HG03025 (cell line): ENCODE data around the gene LY6G5B.

ENCODE experiments used
- ATAC-seq: cut with Tn5 transposase; IDR thresholded peaks from one replicate; pipeline ENCODE4 v1.9.1; 2021; ENCODE audit warnings: mild to moderate bottlenecking, moderate library complexity; ENCODE audit not compliant: unreplicated experiment, low FRiP score

Gene LY6G5B

DNA sequence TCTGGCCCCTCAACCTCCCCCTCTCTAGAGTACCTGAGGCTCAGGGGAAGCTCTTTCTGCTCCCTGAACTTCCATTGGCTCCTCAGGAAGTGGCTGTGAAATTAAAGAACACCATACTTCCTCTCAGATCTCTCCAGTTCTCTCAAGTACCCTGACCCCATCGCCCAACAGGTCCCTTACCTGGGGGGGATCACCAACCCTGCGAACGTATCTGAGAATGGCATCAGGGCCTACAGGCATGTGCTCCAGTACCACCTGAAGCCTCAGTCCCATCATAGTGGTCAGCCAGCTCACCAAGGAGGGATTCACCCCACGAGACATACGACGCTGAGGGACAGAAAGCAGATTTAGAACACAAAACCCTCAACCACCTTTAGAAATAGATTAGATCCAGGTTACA, 29.2 kb upstream of the LY6G5B start:
- no peak for ATAC-seq

DNA sequence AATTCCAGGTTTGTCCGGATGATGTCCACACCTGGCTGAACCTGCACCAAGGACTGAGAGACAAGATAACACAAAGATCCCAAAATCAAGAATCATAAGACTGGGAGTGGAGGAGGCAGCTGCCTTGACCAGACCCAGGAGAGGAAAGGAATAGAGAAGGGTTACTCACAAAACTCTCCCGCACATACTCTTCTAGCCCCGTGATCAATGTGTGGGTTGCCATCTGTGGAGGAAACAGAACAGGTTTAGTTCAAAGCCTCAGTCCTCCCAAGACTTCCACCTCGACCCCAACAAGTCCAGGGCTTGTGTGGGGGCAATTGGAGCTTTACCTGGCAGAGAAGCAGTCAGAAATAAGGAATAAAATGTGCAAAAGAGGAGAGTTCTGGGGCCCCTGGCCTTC, 28.4 kb upstream of the LY6G5B start:
- no peak for ATAC-seq

DNA sequence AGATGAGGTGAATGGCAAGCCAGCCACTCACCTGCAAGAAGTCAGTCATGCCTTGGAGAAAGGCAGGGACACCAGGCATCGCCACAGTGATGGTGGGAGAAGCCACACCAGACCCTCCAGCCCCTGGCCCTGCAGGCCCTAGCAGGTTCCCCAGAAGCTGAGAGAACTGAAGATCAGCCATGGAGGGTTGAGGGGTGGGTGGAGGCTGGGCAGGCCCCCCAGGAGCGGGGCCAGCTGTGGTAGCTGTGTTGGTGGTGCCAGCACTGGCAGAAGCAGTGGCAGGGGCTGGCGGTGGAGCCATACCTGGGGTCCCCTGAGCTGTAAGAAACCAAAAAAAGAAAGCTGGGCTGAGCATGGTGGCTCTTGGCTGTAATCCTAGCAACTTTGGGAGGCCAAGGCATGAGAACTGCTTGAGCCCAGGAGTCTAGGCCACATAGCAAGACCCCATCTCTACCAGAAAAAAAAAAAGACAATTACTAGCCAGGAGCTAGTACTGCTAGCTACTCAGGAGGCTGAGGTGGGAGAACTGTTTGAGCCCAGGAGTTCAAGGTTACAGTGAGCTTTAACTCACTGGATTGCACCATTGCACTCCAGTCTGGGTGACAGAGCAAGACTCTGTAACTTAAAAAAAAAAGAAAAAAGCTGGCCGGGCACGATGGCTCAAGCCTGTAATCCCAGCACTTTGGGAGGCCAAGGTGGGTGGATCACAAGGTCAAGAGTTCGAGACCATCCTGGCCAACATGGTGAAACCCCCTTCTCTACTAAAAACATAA, 26.8 kb upstream of the LY6G5B start:
- no peak for ATAC-seq

DNA sequence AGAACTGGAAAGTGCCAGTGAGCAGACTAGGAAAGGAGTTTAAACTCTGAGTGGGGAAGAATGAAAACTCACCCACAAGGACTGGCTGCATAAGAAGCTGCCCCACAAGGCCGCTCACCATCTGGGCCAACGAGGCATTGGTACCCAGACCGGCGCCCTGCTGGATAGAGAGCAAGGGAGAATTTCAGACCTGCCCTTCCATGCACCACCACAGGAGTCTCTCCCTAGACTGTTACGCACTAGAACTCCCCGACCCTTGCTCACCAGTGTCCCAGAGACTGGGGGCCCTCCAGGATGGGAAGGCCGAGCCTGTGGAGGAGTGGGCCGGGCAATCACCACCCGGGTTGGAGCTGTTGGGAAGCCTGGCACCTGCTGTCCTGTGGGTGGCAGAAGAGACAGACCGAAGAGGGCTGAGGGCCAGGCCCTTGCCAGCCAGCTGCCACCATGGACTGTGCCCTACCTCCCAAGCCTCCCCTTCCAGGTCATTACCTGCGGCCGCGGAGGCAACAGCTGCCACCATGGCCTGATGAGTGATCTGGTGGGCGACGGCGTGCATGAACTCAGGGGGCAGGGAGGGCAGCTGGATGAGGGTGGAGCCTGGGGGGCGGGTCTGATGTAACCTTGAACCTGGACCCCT, 25.8 kb upstream of the LY6G5B start:
- ATAC-seq, result no peak

DNA sequence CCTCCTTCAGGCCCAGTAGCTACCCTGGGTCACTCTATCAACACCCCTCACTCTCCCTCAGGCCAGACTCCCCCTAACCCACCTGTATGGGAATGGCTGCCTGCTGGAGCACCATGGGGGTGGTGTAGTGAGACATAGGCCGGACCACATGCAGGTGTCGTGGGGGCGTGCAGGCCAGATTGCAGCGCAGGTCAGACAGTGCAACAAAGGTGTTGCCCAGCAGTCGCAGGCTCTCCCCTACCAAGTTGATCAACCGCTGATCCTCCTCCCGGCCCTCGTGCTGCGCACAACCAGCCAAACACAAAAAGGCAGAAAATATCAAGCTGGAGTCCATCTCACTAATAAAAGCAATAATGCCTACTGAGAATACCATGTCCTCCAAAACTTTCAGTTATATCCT, 24.5 kb upstream of the LY6G5B start:
- no peak for ATAC-seq

DNA sequence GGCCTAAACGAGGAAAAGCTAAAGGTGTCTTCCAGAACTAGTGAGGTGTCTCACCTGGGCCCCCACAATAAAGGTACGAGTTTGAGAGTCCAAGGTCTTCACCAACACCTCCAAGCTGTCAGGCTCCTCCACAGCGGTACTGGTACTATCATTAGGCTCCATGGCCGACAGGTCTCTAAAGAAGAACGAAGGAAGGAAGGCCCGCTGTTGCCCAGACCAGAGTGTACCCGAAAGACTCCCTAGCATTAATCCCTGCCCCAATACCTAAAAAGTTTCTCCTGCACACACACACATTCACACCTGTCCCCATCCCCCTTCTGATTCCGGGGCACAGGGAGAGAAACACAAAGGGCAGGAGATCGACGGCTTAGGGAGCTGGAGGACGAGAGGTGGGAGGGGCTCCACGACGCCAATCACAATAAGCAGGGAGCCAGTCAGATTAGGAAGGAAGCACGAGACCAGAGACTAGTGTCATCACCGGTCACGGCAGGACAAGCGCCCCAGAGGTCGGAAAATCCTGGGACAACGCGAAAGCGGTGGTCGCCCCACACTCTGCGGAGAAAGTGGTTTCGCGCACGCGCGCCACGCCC, 18.1 kb upstream of the LY6G5B start:
- ATAC-seq, result peak; percentile 25

DNA sequence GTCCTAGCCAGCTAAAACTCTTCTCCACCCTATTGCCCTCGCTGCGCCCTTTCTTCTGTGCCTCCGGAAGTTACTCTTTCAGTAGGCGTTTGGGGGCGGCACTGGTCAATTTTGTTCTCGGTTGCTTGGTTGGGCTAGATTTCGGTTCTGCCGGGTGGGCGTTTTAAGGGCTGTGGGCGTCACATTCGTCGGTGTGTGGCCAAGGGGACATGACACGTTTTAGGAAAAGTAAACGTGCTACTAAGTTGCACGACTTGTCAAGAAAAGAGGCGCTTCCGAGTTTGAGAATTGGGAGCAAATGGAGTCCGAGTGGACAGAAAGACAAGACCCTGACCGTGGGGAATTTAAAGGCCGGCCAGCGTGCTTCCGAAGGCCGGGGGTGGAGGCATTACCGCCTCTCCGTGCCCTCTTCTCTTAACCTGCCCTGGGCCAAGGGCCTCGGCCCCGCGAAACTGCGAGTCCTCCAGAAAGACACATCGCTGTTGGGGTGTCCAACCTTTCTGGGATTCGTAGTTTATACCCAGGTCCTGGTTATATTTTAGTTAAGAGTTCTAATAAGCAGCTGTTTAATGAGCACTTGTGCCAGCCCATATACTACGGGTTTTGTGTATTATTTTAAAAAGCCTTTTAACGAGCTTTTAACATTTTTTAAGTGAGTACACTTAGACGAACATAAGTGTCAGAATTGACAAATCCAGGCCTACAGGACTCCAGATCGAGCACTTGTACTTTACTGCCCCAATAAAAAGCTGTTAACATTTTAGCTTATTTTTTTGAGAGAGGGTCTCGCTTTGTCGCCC, 16.7 kb upstream of the LY6G5B start:
- peak; percentile 47 for ATAC-seq

DNA sequence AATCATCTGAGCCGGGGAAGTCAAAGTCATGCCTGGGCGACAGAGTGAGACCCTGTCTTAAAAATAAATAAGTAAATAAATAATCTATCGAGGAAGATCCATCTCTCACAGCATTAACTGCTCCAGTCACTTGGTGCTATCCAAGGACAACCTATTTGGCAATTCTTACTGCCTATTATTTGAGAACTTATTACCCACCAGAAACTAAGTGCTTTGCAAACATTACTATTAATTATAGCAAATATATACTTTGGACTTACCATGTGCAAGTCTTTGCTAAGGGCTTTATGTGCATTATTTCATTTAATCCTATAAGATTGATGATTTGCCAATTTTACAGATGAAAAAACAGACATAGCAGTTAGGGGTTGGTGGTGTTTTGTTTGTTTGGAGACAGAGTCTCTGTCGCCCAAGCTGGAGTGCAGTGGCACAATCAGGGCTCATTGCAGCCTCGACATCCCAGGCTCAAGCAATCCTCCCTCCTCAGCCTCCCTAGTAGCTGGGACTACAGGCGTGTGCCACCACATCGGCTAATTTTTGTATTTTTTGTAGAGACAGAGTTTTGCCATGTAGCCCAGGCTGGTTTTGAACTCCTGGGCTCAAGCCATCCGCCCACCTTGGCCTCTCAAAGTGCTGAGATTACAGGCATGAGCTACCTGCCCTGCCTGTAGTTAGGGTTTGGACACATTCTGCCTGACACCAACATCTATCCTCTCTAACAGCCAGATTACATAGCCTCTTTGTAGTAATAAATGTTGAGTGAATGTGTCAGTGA, 15.0 kb upstream of the LY6G5B start:
- ATAC-seq, result no peak

DNA sequence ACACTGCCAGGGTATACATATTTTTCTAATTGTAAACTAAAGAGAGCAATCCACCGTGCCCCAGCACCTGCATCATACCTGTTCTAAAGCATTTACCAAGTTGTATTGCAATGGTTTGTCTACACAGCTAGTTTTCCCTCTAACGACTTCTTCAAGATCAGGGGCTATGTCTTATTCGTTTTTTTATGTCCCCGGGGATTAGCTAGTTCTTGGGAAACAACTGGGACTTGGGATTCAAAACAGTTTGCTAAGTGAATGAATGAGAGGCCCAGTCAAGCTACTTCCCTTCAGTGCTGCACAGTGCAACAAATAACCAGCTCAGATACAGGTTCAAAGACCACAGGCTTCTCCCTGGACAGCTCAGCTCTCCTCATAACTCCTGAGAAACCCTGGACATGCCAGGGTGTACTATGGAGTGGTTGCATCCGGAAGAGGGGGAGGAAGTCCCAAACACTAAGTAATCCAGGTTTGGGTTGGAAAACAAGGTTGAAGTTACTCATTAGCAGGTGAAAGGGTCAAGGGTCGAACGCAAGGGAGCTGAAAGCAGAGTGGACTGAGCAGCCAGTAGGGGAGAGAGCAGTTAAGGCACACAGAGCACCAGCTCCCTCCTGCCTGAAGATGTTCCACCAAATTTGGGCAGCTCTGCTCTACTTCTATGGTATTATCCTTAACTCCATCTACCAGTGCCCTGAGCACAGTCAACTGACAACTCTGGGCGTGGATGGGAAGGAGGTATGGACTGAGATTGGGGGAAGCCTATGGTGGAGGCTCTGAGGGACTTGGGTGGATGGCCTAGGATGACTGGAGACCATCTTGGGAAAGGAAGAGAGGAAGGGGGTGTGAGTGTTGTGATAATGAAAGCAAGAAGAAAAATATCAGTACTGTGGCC, 14.2 kb upstream of the LY6G5B start, which contains the start of gene APOM:
TSS of gene APOM (plus strand) at position 546 of the 889 bp plus-strand sequence. CDS start at position 619, 73 bp downstream.
- no peak for ATAC-seq

DNA sequence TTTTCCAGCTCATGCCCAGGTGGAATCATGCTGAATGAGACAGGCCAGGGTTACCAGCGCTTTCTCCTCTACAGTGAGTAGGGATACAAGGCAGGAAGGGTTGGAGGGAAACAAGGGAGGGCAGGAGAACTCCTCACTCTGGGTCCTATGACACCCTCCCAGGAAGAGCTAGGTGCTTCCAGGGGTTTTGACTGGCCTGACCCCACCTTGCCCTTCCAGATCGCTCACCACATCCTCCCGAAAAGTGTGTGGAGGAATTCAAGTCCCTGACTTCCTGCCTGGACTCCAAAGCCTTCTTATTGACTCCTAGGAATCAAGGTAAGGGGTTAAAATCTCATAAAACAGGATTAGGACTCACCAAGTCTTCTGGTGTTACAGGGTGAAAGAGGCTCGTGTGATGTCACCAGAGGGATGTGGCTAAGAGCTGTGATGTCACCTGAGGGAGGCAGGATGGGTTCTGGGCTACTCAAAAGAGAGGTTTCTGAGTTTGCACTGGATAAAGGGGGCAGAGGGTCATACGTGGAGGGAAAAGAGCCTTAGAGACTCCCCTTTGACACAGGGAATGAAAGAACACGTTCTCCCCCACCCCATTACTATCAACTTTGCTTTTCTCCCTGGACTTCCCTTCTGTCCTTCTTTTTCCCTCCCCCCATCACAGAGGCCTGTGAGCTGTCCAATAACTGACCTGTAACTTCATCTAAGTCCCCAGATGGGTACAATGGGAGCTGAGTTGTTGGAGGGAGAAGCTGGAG, 12.2 kb upstream of the LY6G5B start:
- ATAC-seq, result no peak

DNA sequence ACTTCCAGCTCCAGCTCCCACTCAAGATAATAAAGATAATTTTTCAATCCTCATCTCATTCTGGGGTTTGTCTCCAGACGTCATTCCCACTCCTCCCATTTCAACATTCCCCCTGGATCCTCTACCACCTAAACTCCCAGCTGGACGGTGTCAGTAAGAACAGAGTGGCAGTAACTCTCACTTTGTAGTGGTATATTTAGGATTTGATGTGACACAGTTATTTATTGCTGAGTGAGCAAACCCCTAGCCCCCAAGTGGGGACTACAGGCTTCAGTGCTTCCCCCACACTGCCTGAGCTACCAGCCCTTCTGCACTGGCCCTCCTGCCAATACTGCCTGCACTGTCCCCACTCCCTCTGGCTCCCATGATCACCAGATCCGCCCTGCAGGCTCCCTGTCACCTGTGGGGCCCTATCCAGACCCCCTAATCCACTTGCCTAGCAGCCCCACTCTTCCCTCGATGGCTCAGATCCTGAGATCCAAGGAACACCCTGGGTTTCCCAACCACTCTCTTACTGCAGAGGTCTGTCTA, 11.6 kb upstream of the LY6G5B start:
- no peak for ATAC-seq

DNA sequence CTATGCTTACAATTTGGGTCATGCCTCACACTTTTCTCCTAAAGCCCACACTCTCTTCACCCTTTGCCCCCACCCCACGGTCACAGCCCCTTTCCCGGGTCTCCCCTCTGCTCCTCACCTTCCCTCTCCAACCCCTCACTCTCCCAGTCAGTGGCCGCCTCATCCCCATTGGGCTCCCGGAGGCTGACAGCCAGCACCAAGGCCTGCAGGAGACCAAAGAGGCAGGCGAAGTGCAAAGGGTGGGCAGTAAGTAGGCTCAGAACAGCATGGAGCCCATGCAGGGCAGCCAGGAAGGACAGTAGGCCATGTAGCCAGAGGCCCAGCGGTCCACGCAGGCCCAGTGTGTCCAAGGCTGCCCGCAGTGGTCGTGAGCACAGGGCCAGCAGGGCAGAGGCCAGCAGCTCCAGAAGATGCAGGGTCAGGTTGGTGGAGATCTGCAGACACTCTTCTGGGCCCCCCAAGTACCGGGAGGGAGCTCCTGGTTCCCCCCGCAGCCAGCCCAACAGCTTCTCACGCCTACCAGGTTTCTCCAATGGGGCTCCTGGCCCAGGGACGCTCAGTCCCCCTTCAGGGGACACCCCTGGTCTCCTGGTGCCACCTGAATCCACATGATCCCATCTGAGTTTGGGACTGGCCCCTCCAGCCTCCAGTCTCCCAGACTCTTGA, 10.7 kb upstream of the LY6G5B start:
- no peak for ATAC-seq

DNA sequence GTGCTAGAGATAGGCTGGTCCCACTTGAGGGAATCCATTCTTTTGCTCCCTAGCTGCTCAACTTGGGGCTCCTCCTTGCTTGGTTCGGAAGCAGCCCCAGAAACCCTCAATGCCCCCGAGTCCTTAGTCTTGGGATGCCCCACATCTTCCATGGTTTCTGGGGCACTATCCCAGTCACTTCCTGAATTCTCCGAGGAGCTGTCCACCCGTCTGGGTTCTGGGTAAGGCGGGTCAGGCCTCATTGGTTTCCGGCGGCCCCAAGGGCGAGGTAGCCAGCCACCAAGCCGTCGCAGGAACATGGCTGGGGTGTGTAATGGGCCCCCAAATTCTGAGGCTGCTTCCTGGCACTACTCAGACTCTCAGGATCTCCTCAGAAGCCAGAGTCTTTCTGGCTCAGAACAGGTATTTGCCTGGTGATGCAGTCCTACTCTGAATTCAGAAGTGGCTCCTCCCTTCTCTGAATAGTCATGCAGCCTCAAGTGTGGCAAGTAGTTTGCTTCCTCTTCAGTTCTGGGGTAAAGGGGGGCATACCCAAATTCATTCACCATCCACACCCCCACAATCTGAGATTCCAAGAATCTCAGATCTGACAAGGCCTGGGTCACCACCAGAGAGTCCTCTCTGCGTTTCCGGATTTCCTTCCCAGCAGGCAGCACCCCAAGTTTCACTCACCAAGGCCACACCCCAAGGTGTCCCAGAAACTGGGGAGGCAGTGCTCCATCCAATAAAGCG, 10.0 kb upstream of the LY6G5B start:
- no peak for ATAC-seq

DNA sequence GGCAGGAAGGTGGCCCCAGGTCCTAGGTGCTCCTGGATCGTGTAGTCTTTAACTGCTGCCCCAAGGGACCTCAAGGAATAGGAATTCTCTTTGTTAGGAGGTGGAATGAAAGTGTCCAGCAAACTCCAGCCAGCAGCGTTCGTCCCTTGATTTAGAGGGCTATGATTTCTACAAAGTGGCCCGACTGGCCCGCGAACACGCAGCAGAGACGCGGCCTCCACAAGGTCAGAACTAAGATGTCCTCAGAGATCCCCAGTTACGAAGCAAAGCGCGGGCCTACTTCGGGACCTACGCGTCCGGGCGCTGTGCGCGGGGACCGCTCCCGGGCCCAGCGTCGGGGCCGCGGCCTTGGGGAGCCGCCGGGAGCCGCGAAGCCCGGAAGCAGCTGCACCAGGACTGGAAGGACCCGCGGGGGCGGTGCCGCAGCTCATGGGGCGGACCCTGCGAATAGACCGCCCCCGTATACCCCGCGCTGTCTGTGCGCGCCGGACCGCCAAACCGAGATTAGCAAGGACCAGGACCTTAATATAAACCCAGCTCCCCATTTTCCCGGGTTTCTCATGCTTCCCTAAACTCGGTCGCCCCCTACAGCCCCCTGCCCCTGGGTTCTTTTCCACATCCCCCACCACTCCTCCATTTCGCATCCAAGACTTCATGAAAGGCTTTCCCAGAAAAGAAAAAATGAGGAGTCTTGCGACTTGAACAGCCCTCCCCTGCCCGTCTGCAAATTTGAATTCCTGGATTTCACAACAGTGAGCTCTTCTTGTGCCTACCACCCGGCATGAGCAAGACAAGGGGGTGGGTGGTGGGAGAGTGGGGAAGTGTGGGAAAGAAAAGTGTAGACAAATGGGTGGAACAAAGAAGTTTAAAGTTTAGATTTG, 9.2 kb upstream of the LY6G5B start, which contains the start of gene C6orf47:
TSS of gene C6orf47 (minus strand) at position 398 of the 881 bp plus-strand sequence. CDS start 831 bp downstream, outside the sequence.
- ATAC-seq, result peak; percentile 37

DNA sequence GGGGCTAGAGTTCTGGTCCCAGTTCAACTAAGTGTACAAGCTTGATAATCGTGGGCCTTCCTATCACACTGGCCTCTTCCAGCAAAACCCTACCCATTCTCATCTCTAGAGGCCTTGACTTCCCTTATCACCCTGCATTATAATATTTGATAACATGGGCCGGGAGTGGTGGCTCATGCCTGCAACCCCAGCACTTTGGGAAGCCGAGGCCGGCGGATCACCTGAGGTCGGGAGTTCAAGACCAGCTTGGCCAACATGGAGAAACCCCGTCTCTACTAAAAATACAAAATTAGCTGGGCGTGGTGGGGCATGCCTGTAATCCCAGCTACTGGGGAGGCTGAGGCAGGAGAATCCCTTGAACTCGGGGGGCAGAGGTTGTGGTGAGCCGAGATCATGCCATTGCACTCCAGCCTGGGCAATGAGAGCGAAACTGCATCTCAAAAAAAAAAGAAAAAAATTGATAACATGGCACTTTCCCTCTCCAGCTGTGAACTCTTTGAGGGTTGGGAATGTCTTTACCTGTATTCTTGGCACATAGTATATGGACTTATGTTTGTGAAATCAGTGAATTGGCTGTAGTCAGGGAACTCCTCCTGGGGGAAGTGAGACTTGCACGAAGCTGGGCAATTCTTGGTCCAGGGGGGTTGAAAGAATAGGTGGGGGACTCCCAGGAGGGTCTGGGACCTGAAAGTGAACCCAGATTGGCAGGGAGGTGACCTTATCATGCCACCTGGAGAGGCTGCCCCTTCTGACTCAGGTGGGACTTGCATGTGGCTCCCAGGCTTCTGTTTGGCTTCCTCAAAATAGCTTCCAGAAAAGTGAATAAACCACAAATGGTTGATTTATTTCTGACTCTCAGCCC, 8.3 kb upstream of the LY6G5B start:
- no peak for ATAC-seq
